Stomach smooth muscle (tissue), 2 donors: ENCODE measurements around the gene ZSCAN4.

ENCODE experiments used
- H3K27ac ChIP-seq: one replicate; pipeline ENCODE4 v1.7.0; 2013; ENCODE audit warnings: mild to moderate bottlenecking, low read length, inconsistent platforms
- H3K27me3 ChIP-seq, 2 donors: one replicate each; pipeline ENCODE4 v1.7.0; 2013; ENCODE audit warnings: low read length in 2 of 2; ENCODE audit not compliant: insufficient read depth in 2 of 2, control insufficient read depth in 1 of 2
- H3K36me3 ChIP-seq, 2 donors: one replicate each; pipeline ENCODE4 v1.7.0; 2013; ENCODE audit warnings: low read length in 2 of 2; ENCODE audit not compliant: control insufficient read depth in 2 of 2, insufficient read depth in 2 of 2
- H3K4me1 ChIP-seq: one replicate; pipeline ENCODE4 v1.7.0; 2013; ENCODE audit warnings: low read length; ENCODE audit not compliant: control insufficient read depth, insufficient read depth
- H3K4me3 ChIP-seq, 2 donors: one replicate each; pipeline ENCODE4 v1.7.0; 2013; ENCODE audit warnings: low read length in 2 of 2
- H3K9ac ChIP-seq, 2 donors: one replicate each; pipeline ENCODE4 v1.7.0; 2013; ENCODE audit warnings: low read length in 2 of 2, mild to moderate bottlenecking in 1 of 2
- H3K9me3 ChIP-seq, 2 donors: one replicate each; pipeline ENCODE4 v1.7.0; 2013; ENCODE audit warnings: low read length in 2 of 2; ENCODE audit not compliant: control insufficient read depth in 2 of 2
- donor health status: healthy.
- donor health status: Pancreatic carcinoma.

The ZSCAN4 gene

DNA sequence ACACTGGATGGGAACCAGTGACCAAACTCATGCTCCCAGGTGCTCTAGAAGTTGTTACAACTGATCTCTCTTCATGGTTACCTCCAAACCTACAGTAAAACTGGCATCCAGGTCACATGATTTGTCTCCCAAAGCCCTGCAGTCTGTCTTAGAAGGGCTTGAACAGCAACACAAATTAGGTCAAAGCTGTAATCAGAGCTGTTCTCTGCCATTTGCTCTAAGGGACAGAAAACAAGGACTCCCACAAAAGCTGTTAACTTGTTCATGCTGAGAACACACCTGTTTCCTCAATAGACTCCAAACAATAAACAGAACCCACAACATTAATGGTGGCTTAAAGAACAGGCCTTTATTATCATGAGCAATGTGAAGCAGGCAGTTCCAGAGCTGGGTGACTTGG lies 50.7 kb downstream of the ZSCAN4 start:
- no peaks in the 10 kb centered on the region for H3K27me3 ChIP-seq
- H3K9me3 ChIP-seq: peaks cover 16 to 51% of the 10 kb centered on the region in 2 donors
- no peaks in the 10 kb centered on the region for H3K4me1 ChIP-seq
- H3K9ac ChIP-seq: no peak overlapping the region
- no peak overlapping the region for H3K4me3 ChIP-seq
- H3K36me3 ChIP-seq: peaks cover 37 to 41% of the 10 kb centered on the region in 2 donors
- H3K27ac ChIP-seq: no peak overlapping the region

DNA sequence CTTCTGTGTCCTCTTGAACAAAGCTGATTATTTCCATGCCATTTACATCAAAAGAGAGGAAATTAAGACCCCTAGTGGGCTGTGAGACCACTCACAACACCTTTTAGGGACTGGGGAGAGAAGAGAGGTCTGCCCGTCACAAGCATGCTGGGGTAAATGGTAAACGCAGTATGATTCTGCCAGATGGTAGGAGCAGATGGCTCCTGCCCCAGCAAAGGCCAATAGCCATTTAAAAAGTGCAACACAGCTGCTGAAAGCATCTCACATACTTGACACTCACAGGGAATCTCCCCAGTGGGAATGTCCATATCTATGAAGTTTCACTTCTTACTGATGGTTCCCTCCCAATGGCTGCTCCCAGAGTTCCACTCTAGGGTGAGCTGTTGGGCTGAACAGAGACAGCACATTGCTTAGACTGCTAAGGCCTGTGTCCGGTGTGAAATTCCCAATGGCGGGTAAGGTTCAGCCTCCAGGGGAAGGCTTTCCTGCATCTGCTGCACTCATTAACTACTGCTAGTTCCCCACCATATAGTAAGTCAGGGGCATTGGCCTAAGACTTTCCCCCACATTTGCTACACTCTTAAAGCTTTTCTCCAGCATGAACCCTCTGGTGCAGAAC lies 51.3 kb downstream of the ZSCAN4 start:
- no peak overlapping the region for H3K4me3 ChIP-seq
- H3K36me3 ChIP-seq: peaks cover 37 to 41% of the 10 kb centered on the region in 2 donors
- H3K27me3 ChIP-seq: no peaks in the 10 kb centered on the region
- H3K4me1 ChIP-seq: no peaks in the 10 kb centered on the region
- peaks cover 16 to 51% of the 10 kb centered on the region in 2 donors for H3K9me3 ChIP-seq
- no peak overlapping the region for H3K27ac ChIP-seq
- no peak overlapping the region for H3K9ac ChIP-seq

DNA sequence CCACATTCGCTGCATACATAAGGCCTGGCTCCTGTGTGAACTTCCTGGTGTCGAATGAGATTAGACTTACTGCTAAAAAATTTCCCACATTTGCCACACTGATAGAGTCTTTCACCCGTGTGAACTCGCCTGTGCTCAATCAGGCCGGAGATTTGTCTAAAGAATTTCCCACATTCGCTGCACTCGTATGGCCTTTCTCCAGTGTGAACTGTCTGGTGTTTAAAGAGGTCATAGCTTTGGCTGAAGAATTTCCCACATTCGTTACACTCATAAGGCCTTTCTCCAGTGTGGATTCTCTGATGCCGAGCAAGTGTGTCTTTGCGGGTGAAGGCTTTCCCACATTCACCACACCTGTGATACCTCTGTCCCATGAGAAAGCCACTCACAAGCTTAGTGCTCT lies 52.1 kb downstream of the ZSCAN4 start:
- H3K27me3 ChIP-seq: no peaks in the 10 kb centered on the region
- peaks cover 16 to 51% of the 10 kb centered on the region in 2 donors for H3K9me3 ChIP-seq
- no peak overlapping the region for H3K9ac ChIP-seq
- no peaks in the 10 kb centered on the region for H3K4me1 ChIP-seq
- H3K4me3 ChIP-seq: no peak overlapping the region
- peaks cover 37 to 41% of the 10 kb centered on the region in 2 donors for H3K36me3 ChIP-seq
- H3K27ac ChIP-seq: no peak overlapping the region
